Endothelial cell of umbilical vein (primary cell): ENCODE measurements around the gene SMAD7. TPM values are rescaled to one million over a fixed set of nuclear protein-coding genes. Genes with fewer than 3 reads are reported as not detected.

Experiments
- BruUV-seq: library from RNA; stranded (reverse); fragments of 400-500 nt; replicated peaks from 2 replicates; lab custom pipeline; 2021; lab: Mats Ljungman, UMichigan
- CTCF ChIA-PET: fragments of 300-600, 350-600 bp; sonication (Branson Sonifier 250); formaldehyde crosslinking; loops from one replicate; lab custom pipeline; 2021; ENCODE audit warnings: antibody characterized with exemption, inconsistent platforms; lab: Charles Lee
- POLR2A ChIA-PET: fragments of 300-600, 350-600 bp; sonication (Branson Sonifier 250); formaldehyde crosslinking; loops from one replicate; lab custom pipeline; 2021; ENCODE audit warnings: antibody characterized with exemption, inconsistent platforms; lab: Charles Lee
- DNase-seq: peaks from one replicate; pipeline ENCODE4 v3.0.0-alpha.2; 2011; ENCODE audit warnings: low read depth, low spot score
- FAIRE-seq: peaks from 2 replicates; lab custom pipeline; 2011; peaks lifted over from hg19 to GRCh38; lab: Jason Lieb, UNC
- H2AFZ ChIP-seq: 2 replicates; pipeline ENCODE4 v1.6.0; 2012; ENCODE audit warnings: low read depth, low read length, control low read depth, inconsistent platforms
- H3K27ac ChIP-seq: 2 replicates; pipeline ENCODE4 v1.5.1; 2011; ENCODE audit warnings: low read depth, mild to moderate bottlenecking, control low read depth, low read length, moderate library complexity; ENCODE audit not compliant: insufficient read depth
- H3K27me3 ChIP-seq, 2 experiments: 2 replicates each; pipeline versions ENCODE4 v1.6.0 to v1.6.1; 2011; ENCODE audit warnings: low read length in 2 of 2, mixed read lengths in 1 of 2; ENCODE audit not compliant: control insufficient read depth in 2 of 2, insufficient read depth in 2 of 2
- H3K36me3 ChIP-seq, 2 experiments: 2 replicates in 1 of 2; 3 replicates in 1 of 2; pipeline ENCODE4 v1.5.1; 2011; ENCODE audit warnings: low read length in 2 of 2, mild to moderate bottlenecking in 1 of 2, moderate library complexity in 1 of 2; ENCODE audit not compliant: control insufficient read depth in 2 of 2, insufficient read depth in 2 of 2; ENCODE audit errors: extremely low read depth in 1 of 2
- H3K4me1 ChIP-seq: 3 replicates; pipeline ENCODE4 v1.5.1; 2011; ENCODE audit warnings: mild to moderate bottlenecking, low read length; ENCODE audit not compliant: control insufficient read depth, insufficient read depth; ENCODE audit errors: extremely low read depth
- H3K4me2 ChIP-seq: 2 replicates; pipeline ENCODE4 v1.6.1; 2011; ENCODE audit warnings: low read length, control low read depth, mixed read lengths; ENCODE audit not compliant: insufficient read depth
- H3K4me3 ChIP-seq, 3 experiments: fragments of 200-600 bp in 1 of 3; sonication (generic), shearing (Covaris generic) in 1 of 3; replicated peaks in 1 of 3; 2 replicates each; pipeline ENCODE4 v1.5.1; 2011 to 2016; ENCODE audit warnings: control low read depth in 3 of 3, low read length in 3 of 3, mild to moderate bottlenecking in 2 of 3, inconsistent platforms in 1 of 3, low read depth in 1 of 3, moderate library complexity in 1 of 3; ENCODE audit not compliant: insufficient read depth in 1 of 3
- H3K79me2 ChIP-seq: 2 replicates; pipeline ENCODE4 v1.6.0; 2012; ENCODE audit warnings: low read length, inconsistent platforms; ENCODE audit not compliant: control insufficient read depth, insufficient read depth
- H3K9ac ChIP-seq: replicated peaks from 2 replicates; pipeline ENCODE3; 2011; ENCODE audit warnings: low read length, control low read depth; ENCODE audit not compliant: insufficient read depth; ENCODE audit errors: extremely low read depth
- H3K9me1 ChIP-seq: replicated peaks from 3 replicates; pipeline ENCODE4 v1.6.0; 2011; ENCODE audit warnings: mild to moderate bottlenecking, low read length; ENCODE audit not compliant: control insufficient read depth, insufficient read depth; ENCODE audit errors: extremely low read depth
- H3K9me3 ChIP-seq: replicated peaks from 2 replicates; pipeline ENCODE4 v1.5.1; 2012; ENCODE audit warnings: low read length, inconsistent platforms; ENCODE audit not compliant: control insufficient read depth, insufficient read depth
- H4K20me1 ChIP-seq: replicated peaks from 2 replicates; pipeline ENCODE3; 2011; ENCODE audit warnings: mild to moderate bottlenecking, low read length; ENCODE audit not compliant: control insufficient read depth, insufficient read depth; ENCODE audit errors: extremely low read depth
- CTCF ChIP-seq, 2 donors: IDR thresholded peaks; 1 replicate in 1 of 2; 2 replicates in 1 of 2; pipeline ENCODE4 v1.5.1; 2011; ENCODE audit warnings: low read length in 2 of 2, mild to moderate bottlenecking in 2 of 2, moderate library complexity in 2 of 2, control low read depth in 1 of 2, inconsistent platforms in 1 of 2, low read depth in 1 of 2; ENCODE audit not compliant: insufficient read depth in 1 of 2; ENCODE audit errors: extremely low read depth in 1 of 2
- EZH2 ChIP-seq: IDR thresholded peaks from 2 replicates; pipeline ENCODE4 v1.6.1; 2012; ENCODE audit warnings: borderline replicate concordance, low read depth, mild to moderate bottlenecking, moderate library complexity, low read length, inconsistent platforms; ENCODE audit not compliant: severe bottlenecking
- FOS ChIP-seq: IDR thresholded peaks from 2 replicates; pipeline ENCODE4 v1.6.1; 2011; ENCODE audit warnings: mild to moderate bottlenecking, low read length, moderate library complexity, borderline replicate concordance; ENCODE audit not compliant: insufficient read depth
- GATA2 ChIP-seq: IDR thresholded peaks from 2 replicates; pipeline ENCODE4 v1.7.0; 2011; ENCODE audit warnings: low read depth, mild to moderate bottlenecking, moderate library complexity, mixed read lengths, low read length; ENCODE audit not compliant: insufficient read length, insufficient read depth
- JUN ChIP-seq: IDR thresholded peaks from 2 replicates; pipeline ENCODE4 v1.6.1; 2011; ENCODE audit warnings: borderline replicate concordance, low read depth; ENCODE audit not compliant: insufficient read length, insufficient read depth
- POLR2A ChIP-seq: IDR thresholded peaks from 2 replicates; pipeline ENCODE4 v1.6.1; 2012; ENCODE audit warnings: low read depth, mild to moderate bottlenecking, control low read depth, low read length
- POLR2AphosphoS5 ChIP-seq: IDR thresholded peaks from 2 replicates; pipeline ENCODE4 v1.6.1; 2012; ENCODE audit warnings: low read depth, mild to moderate bottlenecking, control low read depth, low read length, moderate library complexity; ENCODE audit not compliant: insufficient read depth
- dilution Hi-C: fragments of 300-500 bp; cut with MboI; formaldehyde crosslinking; loops from one replicate; pipeline ENCODE4 v1.15.0; 2019; ENCODE audit warnings: low sequenced_read_pairs; ENCODE audit not compliant: extremely low pct_ligation_motif_present
- intact Hi-C: fragments of 100-400 bp; cut with micrococcal nuclease; formaldehyde crosslinking; loops from one replicate; pipeline ENCODE4 v1.10.0; 2022
- polyA plus RNA-seq, 4 experiments: library from polyadenylated mRNA; depleted of rRNA in 3 of 4; stranded (reverse) in 3 of 4; unstranded in 1 of 4; fragments of >200 nt; gene quantifications; 2 replicates each; pipeline versions ENCODE4 v1.2.1 to v1.2.3, GENCODE V29; 2011 to 2012; ENCODE audit warnings: missing spikeins in 1 of 4
- total RNA-seq: library from RNA; stranded (reverse); gene quantifications from 2 replicates; pipeline ENCODE4 v1.2.3, GENCODE V29; 2021
- TF ChIP-seq, protein P1 (sequence below): IDR thresholded peaks from 2 replicates; pipeline ENCODE4 v1.6.1; 2011; ENCODE audit not compliant: insufficient read depth, insufficient read length

SMAD7 gene
- total and polyA plus RNA-seq, 2 donors (not counting 3 experiments of a cell fraction or from before 2014, with no cell fraction given) = 3.6 to 8.0 TPM

DNA sequence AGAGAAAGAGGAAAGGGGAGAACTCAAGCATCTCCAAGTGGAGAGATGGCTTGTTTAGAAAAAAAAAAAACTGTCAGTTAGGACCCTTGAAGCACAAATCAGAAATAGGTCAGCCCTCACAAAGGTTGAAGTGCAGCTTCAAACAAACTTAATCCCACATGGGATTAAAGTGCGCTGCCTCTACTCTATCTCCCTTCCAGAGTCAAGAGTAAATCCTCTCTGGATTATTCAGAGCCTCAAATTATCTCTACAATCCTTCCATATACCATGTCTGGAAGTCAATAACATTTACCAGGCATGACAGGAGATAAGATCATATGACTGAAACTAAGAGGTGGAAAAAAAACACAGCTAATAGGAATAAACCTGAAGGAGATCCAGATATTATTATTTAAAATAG is 69.8 kb downstream of the SMAD7 start:
- no TSS peak for BruUV-seq
- H2AFZ ChIP-seq = no peak overlapping the region
- TF ChIP-seq POLR2A = no peak
- TF ChIP-seq, protein P1, sequence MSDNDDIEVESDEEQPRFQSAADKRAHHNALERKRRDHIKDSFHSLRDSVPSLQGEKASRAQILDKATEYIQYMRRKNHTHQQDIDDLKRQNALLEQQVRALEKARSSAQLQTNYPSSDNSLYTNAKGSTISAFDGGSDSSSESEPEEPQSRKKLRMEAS = no peak
- no peak for TF ChIP-seq GATA2
- no peak for TF ChIP-seq CTCF (IDR thresholded peaks at IDR 0.05; ENCODE audit: extremely low read depth in 1 of 2, insufficient read depth in 1 of 2, low read depth in 1 of 2, low read length in 2 of 2)
- no peak for TF ChIP-seq JUN
- no peaks in the 10 kb centered on the region for H3K9me3 ChIP-seq
- no peaks in the 10 kb centered on the region for H3K79me2 ChIP-seq
- no peak overlapping the region for H3K4me3 ChIP-seq
- no peaks in the 10 kb centered on the region for H3K9me1 ChIP-seq
- no peak overlapping the region for H3K9ac ChIP-seq
- ChIA-PET POLR2A (no interaction called here), CTCF (interaction anchor here (0.7 to 1.6 kb wide), 2 partner anchors 57 to 104 kb away, joined by 3 to 5 read pairs; no protein-coding TSS in a partner anchor)
- H3K36me3 ChIP-seq = no peaks in the 10 kb centered on the region
- FAIRE-seq (no peak), DNase-seq (no peak)
- no peak overlapping the region for H3K4me2 ChIP-seq
- no peaks in the 10 kb centered on the region for H3K4me1 ChIP-seq
- no peaks in the 10 kb centered on the region for H4K20me1 ChIP-seq
- intact Hi-C loops (no loop called here), dilution Hi-C loops (no loop called here)
- H3K27ac ChIP-seq = no peak overlapping the region
- H3K27me3 ChIP-seq = no peaks in the 10 kb centered on the region

GRCh38 chr18:48879008-48879431 is 71.7 kb downstream of the SMAD7 start:
- TF ChIP-seq POLR2A = no peak
- TF ChIP-seq CTCF (IDR thresholded peaks at IDR 0.05; ENCODE audit: extremely low read depth in 1 of 2, insufficient read depth in 1 of 2, low read depth in 1 of 2, low read length in 2 of 2) = no peak
- no peak for TF ChIP-seq GATA2
- no peak for TF ChIP-seq EZH2
- no peak for TF ChIP-seq FOS
- no peak for TF ChIP-seq POLR2AphosphoS5
- POLR2A ChIA-PET = no interaction called here
- H3K9me1 ChIP-seq = no peaks in the 10 kb centered on the region
- no peak overlapping the region for H3K27ac ChIP-seq
- no peak overlapping the region for H3K9ac ChIP-seq
- no peak overlapping the region for H2AFZ ChIP-seq
- dilution Hi-C loops = no loop called here
- CTCF ChIA-PET = interaction anchor here (0.5 kb wide), 1 partner anchor 354 kb away, joined by 3 read pairs; no protein-coding TSS in a partner anchor
- H3K36me3 ChIP-seq = no peaks in the 10 kb centered on the region
- H3K4me2 ChIP-seq = no peak overlapping the region
- BruUV-seq = no TSS peak
- no peak overlapping the region for H3K4me3 ChIP-seq
- DNase-seq (no peak), FAIRE-seq (no peak)
- intact Hi-C loops = no loop called here
- H3K4me1 ChIP-seq = no peaks in the 10 kb centered on the region
- no peaks in the 10 kb centered on the region for H4K20me1 ChIP-seq
- no peaks in the 10 kb centered on the region for H3K27me3 ChIP-seq
- H3K79me2 ChIP-seq = no peaks in the 10 kb centered on the region
- no peaks in the 10 kb centered on the region for H3K9me3 ChIP-seq
